ENCODE data around the gene ADCY2.

- TF ChIP-seq CTCF (conservative IDR thresholded peaks at IDR 0.05; ENCODE audit: low read depth in 2 of 2): peak; percentile 15 to 16; a peak in 1 of 4 replicates
- no peak for TF ChIP-seq CREB1 (CRISPR knock-in tag; IDR thresholded peaks at IDR 0.05; ENCODE audit: low read depth)
- TF ChIP-seq EZH2 (IDR thresholded peaks at IDR 0.05; ENCODE audit: low read depth, unreplicated experiment): no peak
- no peak for TF ChIP-seq EZH2phosphoT487 (IDR thresholded peaks at IDR 0.05; ENCODE audit: unreplicated experiment)
Observed at GRCh38 chr5:7686794-7687193, 290.9 kb downstream of the ADCY2 start.

Data from GM23338 (cell line).